WTC11 (cell line): ENCODE data around the gene EYA2.

Experiments used
- ELF4 ChIP-seq: sonication (generic); formaldehyde crosslinking; IDR thresholded peaks from 2 replicates; pipeline ENCODE4 v1.8.1; 2022; ENCODE audit warnings: low read depth, mild to moderate bottlenecking, moderate library complexity, missing genetic modification reagents
- FOXJ3 ChIP-seq: sonication (generic); formaldehyde crosslinking; IDR thresholded peaks from 2 replicates; pipeline ENCODE4 v1.9.0; 2021; ENCODE audit warnings: missing genetic modification reagents, mild to moderate bottlenecking, borderline replicate concordance
- JUN ChIP-seq: sonication (generic); formaldehyde crosslinking; IDR thresholded peaks from 2 replicates; pipeline ENCODE4 v1.8.0; 2023; ENCODE audit warnings: mild to moderate bottlenecking, missing genetic modification reagents
- KAT7 ChIP-seq: sonication (generic); formaldehyde crosslinking; IDR thresholded peaks from 2 replicates; pipeline ENCODE4 v1.8.1; 2023; ENCODE audit warnings: missing genetic modification reagents, mild to moderate bottlenecking, borderline replicate concordance
- NR2C2 ChIP-seq: sonication (generic); formaldehyde crosslinking; IDR thresholded peaks from 2 replicates; pipeline ENCODE4 v1.8.0; 2022; ENCODE audit warnings: mild to moderate bottlenecking, missing genetic modification reagents
- ZNF671 ChIP-seq: fragments of 250-450 bp; sonication (Bioruptor Pico); IDR thresholded peaks from 2 replicates; pipeline ENCODE4 v1.8.0; 2021; ENCODE audit warnings: mild to moderate bottlenecking
- TF ChIP-seq, protein P1 (sequence below): sonication (generic); formaldehyde crosslinking; IDR thresholded peaks from 2 replicates; pipeline ENCODE4 v1.8.1; 2023; ENCODE audit warnings: mild to moderate bottlenecking, missing genetic modification reagents, borderline replicate concordance
- TF ChIP-seq, protein P2 (sequence below): sonication (generic); formaldehyde crosslinking; IDR thresholded peaks from 2 replicates; pipeline ENCODE4 v1.8.0; 2022; ENCODE audit warnings: mild to moderate bottlenecking, missing genetic modification reagents
- TF ChIP-seq, protein P3 (sequence below): sonication (generic); formaldehyde crosslinking; conservative IDR thresholded peaks from 2 replicates; pipeline ENCODE4 v1.8.1; 2022; ENCODE audit warnings: mild to moderate bottlenecking, missing genetic modification reagents
- TF ChIP-seq, protein P4 (sequence below): fragments of 200-600 bp; IDR thresholded peaks from 2 replicates; pipeline ENCODE4 v1.8.0; 2022; ENCODE audit warnings: antibody characterized with exemption
- TF ChIP-seq, protein P5 (sequence below): sonication (generic); formaldehyde crosslinking; IDR thresholded peaks from 2 replicates; pipeline ENCODE4 v1.8.1; 2022; ENCODE audit warnings: low read depth, mild to moderate bottlenecking, moderate library complexity, missing genetic modification reagents, borderline replicate concordance
- TF ChIP-seq, protein P6 (sequence below): sonication (generic); formaldehyde crosslinking; IDR thresholded peaks from 2 replicates; pipeline ENCODE4 v1.8.1; 2023; ENCODE audit warnings: mild to moderate bottlenecking, missing genetic modification reagents, moderate library complexity
- TF ChIP-seq, protein P7 (sequence below): sonication (generic); formaldehyde crosslinking; IDR thresholded peaks from 2 replicates; pipeline ENCODE4 v1.8.0; 2022; ENCODE audit warnings: mild to moderate bottlenecking, missing genetic modification reagents
- TF ChIP-seq, protein P8 (sequence below): sonication (generic); formaldehyde crosslinking; conservative IDR thresholded peaks from 2 replicates; pipeline ENCODE4 v1.8.1; 2023; ENCODE audit warnings: mild to moderate bottlenecking, low read depth, missing genetic modification reagents, moderate library complexity

DNA sequence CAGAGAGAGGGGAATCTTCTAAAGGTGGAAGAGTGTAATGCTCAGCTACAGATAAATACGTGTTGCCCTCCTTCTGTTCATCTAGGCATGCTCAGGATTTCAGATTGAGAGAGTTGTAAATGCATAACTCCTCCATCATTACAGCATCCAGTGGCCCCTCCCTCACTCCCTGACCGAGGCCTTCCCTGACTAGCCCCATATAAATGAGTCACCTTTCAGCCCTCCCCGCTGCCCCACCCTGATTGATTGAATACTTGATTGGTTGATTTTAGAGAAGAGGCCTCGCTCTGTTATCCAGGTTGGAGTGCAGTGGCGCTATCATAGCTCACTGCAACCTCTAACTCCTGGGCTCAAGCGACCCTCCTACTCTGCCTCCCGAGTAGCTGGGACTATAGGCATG is 193.7 kb downstream of the EYA2 start:
- TF ChIP-seq NR2C2 (CRISPR knock-in tag) (no peak), ZNF671 (no peak), ELF4 (CRISPR knock-in tag) (no peak), FOXJ3 (CRISPR knock-in tag) (no peak), JUN (CRISPR knock-in tag) (no peak), KAT7 (CRISPR knock-in tag) (no peak)
- TF ChIP-seq, protein P1, sequence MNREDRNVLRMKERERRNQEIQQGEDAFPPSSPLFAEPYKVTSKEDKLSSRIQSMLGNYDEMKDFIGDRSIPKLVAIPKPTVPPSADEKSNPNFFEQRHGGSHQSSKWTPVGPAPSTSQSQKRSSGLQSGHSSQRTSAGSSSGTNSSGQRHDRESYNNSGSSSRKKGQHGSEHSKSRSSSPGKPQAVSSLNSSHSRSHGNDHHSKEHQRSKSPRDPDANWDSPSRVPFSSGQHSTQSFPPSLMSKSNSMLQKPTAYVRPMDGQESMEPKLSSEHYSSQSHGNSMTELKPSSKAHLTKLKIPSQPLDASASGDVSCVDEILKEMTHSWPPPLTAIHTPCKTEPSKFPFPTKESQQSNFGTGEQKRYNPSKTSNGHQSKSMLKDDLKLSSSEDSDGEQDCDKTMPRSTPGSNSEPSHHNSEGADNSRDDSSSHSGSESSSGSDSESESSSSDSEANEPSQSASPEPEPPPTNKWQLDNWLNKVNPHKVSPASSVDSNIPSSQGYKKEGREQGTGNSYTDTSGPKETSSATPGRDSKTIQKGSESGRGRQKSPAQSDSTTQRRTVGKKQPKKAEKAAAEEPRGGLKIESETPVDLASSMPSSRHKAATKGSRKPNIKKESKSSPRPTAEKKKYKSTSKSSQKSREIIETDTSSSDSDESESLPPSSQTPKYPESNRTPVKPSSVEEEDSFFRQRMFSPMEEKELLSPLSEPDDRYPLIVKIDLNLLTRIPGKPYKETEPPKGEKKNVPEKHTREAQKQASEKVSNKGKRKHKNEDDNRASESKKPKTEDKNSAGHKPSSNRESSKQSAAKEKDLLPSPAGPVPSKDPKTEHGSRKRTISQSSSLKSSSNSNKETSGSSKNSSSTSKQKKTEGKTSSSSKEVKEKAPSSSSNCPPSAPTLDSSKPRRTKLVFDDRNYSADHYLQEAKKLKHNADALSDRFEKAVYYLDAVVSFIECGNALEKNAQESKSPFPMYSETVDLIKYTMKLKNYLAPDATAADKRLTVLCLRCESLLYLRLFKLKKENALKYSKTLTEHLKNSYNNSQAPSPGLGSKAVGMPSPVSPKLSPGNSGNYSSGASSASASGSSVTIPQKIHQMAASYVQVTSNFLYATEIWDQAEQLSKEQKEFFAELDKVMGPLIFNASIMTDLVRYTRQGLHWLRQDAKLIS (CRISPR knock-in tag) = no peak
- TF ChIP-seq, protein P2, sequence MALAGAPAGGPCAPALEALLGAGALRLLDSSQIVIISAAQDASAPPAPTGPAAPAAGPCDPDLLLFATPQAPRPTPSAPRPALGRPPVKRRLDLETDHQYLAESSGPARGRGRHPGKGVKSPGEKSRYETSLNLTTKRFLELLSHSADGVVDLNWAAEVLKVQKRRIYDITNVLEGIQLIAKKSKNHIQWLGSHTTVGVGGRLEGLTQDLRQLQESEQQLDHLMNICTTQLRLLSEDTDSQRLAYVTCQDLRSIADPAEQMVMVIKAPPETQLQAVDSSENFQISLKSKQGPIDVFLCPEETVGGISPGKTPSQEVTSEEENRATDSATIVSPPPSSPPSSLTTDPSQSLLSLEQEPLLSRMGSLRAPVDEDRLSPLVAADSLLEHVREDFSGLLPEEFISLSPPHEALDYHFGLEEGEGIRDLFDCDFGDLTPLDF (CRISPR knock-in tag) = no peak
- TF ChIP-seq, protein P3, sequence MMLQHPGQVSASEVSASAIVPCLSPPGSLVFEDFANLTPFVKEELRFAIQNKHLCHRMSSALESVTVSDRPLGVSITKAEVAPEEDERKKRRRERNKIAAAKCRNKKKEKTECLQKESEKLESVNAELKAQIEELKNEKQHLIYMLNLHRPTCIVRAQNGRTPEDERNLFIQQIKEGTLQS (CRISPR knock-in tag) = no peak
- TF ChIP-seq, protein P4, sequence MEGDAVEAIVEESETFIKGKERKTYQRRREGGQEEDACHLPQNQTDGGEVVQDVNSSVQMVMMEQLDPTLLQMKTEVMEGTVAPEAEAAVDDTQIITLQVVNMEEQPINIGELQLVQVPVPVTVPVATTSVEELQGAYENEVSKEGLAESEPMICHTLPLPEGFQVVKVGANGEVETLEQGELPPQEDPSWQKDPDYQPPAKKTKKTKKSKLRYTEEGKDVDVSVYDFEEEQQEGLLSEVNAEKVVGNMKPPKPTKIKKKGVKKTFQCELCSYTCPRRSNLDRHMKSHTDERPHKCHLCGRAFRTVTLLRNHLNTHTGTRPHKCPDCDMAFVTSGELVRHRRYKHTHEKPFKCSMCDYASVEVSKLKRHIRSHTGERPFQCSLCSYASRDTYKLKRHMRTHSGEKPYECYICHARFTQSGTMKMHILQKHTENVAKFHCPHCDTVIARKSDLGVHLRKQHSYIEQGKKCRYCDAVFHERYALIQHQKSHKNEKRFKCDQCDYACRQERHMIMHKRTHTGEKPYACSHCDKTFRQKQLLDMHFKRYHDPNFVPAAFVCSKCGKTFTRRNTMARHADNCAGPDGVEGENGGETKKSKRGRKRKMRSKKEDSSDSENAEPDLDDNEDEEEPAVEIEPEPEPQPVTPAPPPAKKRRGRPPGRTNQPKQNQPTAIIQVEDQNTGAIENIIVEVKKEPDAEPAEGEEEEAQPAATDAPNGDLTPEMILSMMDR = no peak
- TF ChIP-seq, protein P5, sequence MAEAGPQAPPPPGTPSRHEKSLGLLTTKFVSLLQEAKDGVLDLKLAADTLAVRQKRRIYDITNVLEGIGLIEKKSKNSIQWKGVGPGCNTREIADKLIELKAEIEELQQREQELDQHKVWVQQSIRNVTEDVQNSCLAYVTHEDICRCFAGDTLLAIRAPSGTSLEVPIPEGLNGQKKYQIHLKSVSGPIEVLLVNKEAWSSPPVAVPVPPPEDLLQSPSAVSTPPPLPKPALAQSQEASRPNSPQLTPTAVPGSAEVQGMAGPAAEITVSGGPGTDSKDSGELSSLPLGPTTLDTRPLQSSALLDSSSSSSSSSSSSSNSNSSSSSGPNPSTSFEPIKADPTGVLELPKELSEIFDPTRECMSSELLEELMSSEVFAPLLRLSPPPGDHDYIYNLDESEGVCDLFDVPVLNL (CRISPR knock-in tag) = no peak
- TF ChIP-seq, protein P6, sequence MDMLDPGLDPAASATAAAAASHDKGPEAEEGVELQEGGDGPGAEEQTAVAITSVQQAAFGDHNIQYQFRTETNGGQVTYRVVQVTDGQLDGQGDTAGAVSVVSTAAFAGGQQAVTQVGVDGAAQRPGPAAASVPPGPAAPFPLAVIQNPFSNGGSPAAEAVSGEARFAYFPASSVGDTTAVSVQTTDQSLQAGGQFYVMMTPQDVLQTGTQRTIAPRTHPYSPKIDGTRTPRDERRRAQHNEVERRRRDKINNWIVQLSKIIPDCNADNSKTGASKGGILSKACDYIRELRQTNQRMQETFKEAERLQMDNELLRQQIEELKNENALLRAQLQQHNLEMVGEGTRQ (CRISPR knock-in tag) = no peak
- TF ChIP-seq, protein P7, sequence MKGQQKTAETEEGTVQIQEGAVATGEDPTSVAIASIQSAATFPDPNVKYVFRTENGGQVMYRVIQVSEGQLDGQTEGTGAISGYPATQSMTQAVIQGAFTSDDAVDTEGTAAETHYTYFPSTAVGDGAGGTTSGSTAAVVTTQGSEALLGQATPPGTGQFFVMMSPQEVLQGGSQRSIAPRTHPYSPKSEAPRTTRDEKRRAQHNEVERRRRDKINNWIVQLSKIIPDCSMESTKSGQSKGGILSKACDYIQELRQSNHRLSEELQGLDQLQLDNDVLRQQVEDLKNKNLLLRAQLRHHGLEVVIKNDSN = no peak
- TF ChIP-seq, protein P8, sequence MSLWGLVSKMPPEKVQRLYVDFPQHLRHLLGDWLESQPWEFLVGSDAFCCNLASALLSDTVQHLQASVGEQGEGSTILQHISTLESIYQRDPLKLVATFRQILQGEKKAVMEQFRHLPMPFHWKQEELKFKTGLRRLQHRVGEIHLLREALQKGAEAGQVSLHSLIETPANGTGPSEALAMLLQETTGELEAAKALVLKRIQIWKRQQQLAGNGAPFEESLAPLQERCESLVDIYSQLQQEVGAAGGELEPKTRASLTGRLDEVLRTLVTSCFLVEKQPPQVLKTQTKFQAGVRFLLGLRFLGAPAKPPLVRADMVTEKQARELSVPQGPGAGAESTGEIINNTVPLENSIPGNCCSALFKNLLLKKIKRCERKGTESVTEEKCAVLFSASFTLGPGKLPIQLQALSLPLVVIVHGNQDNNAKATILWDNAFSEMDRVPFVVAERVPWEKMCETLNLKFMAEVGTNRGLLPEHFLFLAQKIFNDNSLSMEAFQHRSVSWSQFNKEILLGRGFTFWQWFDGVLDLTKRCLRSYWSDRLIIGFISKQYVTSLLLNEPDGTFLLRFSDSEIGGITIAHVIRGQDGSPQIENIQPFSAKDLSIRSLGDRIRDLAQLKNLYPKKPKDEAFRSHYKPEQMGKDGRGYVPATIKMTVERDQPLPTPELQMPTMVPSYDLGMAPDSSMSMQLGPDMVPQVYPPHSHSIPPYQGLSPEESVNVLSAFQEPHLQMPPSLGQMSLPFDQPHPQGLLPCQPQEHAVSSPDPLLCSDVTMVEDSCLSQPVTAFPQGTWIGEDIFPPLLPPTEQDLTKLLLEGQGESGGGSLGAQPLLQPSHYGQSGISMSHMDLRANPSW (CRISPR knock-in tag) = no peak
